GM23338 (cell line): ENCODE results near the gene CASK. TPM values are rescaled to one million over a fixed set of nuclear protein-coding genes. Genes with fewer than 3 reads are reported as not detected.

ENCODE experiments used
- ATAC-seq: fragments of 200-7000 bp; cut with Tn5 transposase; 3 replicates; pipeline ENCODE4 v1.9.1; 2020
- DNase-seq: peaks from one replicate; pipeline ENCODE4 v3.0.0-alpha.2; 2015; ENCODE audit warnings: low spot score
- H2AFZ ChIP-seq: fragments of 200-600 bp; sonication (generic); 2 replicates; pipeline ENCODE4 v1.8.0; 2016; ENCODE audit warnings: antibody characterized with exemption, mild to moderate bottlenecking, moderate library complexity
- H3F3A ChIP-seq: fragments of 200-600 bp; sonication (generic); replicated peaks from 2 replicates; pipeline ENCODE4 v1.8.0; 2017; ENCODE audit warnings: antibody characterized with exemption, mixed run types, low read depth
- H3K27ac ChIP-seq: fragments of 200-600 bp; sonication (generic); 2 replicates; pipeline ENCODE4 v1.6.1; 2016; ENCODE audit warnings: low read depth
- H3K27me3 ChIP-seq: fragments of 200-600 bp; sonication (generic); 2 replicates; pipeline ENCODE4 v1.8.0; 2016; ENCODE audit warnings: mild to moderate bottlenecking, mixed run types, moderate library complexity; ENCODE audit not compliant: insufficient read depth
- H3K36me3 ChIP-seq: fragments of 200-600 bp; sonication (generic); 2 replicates; pipeline ENCODE4 v1.8.0; 2016; ENCODE audit warnings: mild to moderate bottlenecking; ENCODE audit not compliant: insufficient read depth
- H3K4me1 ChIP-seq: fragments of 200-600 bp; sonication (generic); 2 replicates; pipeline ENCODE4 v1.8.0; 2016; ENCODE audit warnings: mild to moderate bottlenecking, moderate library complexity; ENCODE audit not compliant: insufficient read depth
- H3K4me2 ChIP-seq: fragments of 200-600 bp; sonication (generic); 2 replicates; pipeline ENCODE4 v1.7.1; 2017; ENCODE audit warnings: mixed run types
- H3K4me3 ChIP-seq: fragments of 200-600 bp; sonication (generic); 2 replicates; pipeline ENCODE4 v1.6.1; 2016; ENCODE audit warnings: mixed run types
- H3K79me2 ChIP-seq: fragments of 200-600 bp; sonication (generic); replicated peaks from 2 replicates; pipeline ENCODE4 v1.8.0; 2017; ENCODE audit warnings: mild to moderate bottlenecking; ENCODE audit not compliant: insufficient read depth
- H3K9me2 ChIP-seq: fragments of 200-600 bp; sonication (generic); 2 replicates; pipeline ENCODE4 v1.8.0; 2017; ENCODE audit not compliant: insufficient read depth
- H4K20me1 ChIP-seq: fragments of 200-600 bp; sonication (generic); replicated peaks from 2 replicates; pipeline ENCODE4 v1.8.0; 2017; ENCODE audit warnings: mild to moderate bottlenecking; ENCODE audit not compliant: insufficient read depth
- H3K27ac Mint-ChIP-seq: 2 replicates; pipeline ENCODE4 v1.8.0; 2020; ENCODE audit warnings: inconsistent platforms, mild to moderate bottlenecking, moderate library complexity, mixed read lengths
- H3K27me3 Mint-ChIP-seq: 3 replicates; pipeline ENCODE4 v1.8.0; 2022; ENCODE audit warnings: low read depth, mild to moderate bottlenecking, moderate library complexity, mixed read lengths, inconsistent platforms; ENCODE audit not compliant: insufficient read depth, poor library complexity
- H3K36me3 Mint-ChIP-seq: 3 replicates; pipeline ENCODE4 v1.8.0; 2021; ENCODE audit warnings: low read depth, mild to moderate bottlenecking, inconsistent platforms, moderate library complexity, mixed read lengths
- H3K4me1 Mint-ChIP-seq: 3 replicates; pipeline ENCODE4 v1.8.0; 2020; ENCODE audit warnings: mild to moderate bottlenecking, inconsistent platforms, mixed read lengths
- H3K4me3 Mint-ChIP-seq: 3 replicates; pipeline ENCODE4 v1.8.0; 2021; ENCODE audit warnings: moderate library complexity, mild to moderate bottlenecking, inconsistent platforms, mixed read lengths
- H3K9me3 Mint-ChIP-seq: 3 replicates; pipeline ENCODE4 v1.8.0; 2020; ENCODE audit warnings: moderate library complexity, mild to moderate bottlenecking, inconsistent platforms, mixed read lengths
- CREB1 ChIP-seq: fragments of 250-450 bp; sonication (Bioruptor Pico); IDR thresholded peaks from 2 replicates; pipeline ENCODE4 v1.5.0; 2020; ENCODE audit warnings: low read depth, mild to moderate bottlenecking, moderate library complexity
- ETS1 ChIP-seq: IDR thresholded peaks from 2 replicates; pipeline ENCODE4 v1.6.1; 2016; ENCODE audit warnings: antibody characterized with exemption
- EZH2 ChIP-seq: fragments of 200-600 bp; sonication (generic); IDR thresholded peaks from one replicate; pipeline ENCODE4 v1.8.0; 2017; ENCODE audit warnings: antibody characterized with exemption, mild to moderate bottlenecking, low read depth; ENCODE audit not compliant: unreplicated experiment
- EZH2phosphoT487 ChIP-seq: fragments of 200-600 bp; sonication (generic); IDR thresholded peaks from one replicate; pipeline ENCODE4 v1.8.1; 2018; ENCODE audit warnings: antibody characterized with exemption; ENCODE audit not compliant: unreplicated experiment
- JUNB ChIP-seq: IDR thresholded peaks from one replicate; pipeline ENCODE4 v1.6.1; 2016; ENCODE audit warnings: antibody characterized with exemption; ENCODE audit not compliant: unreplicated experiment
- NANOG ChIP-seq: IDR thresholded peaks from 2 replicates; pipeline ENCODE4 v1.6.1; 2016; ENCODE audit warnings: antibody characterized with exemption, borderline replicate concordance
- POLR2AphosphoS5 ChIP-seq: IDR thresholded peaks from 2 replicates; pipeline ENCODE4 v1.6.1; 2016; ENCODE audit warnings: antibody characterized with exemption, low read depth
- STAT1 ChIP-seq: IDR thresholded peaks from one replicate; pipeline ENCODE4 v1.6.1; 2016; ENCODE audit warnings: antibody characterized with exemption; ENCODE audit not compliant: unreplicated experiment
- ZNF114 ChIP-seq: fragments of 250-450 bp; sonication (Bioruptor Pico); IDR thresholded peaks from 2 replicates; pipeline ENCODE4 v1.5.0; 2020; ENCODE audit warnings: mild to moderate bottlenecking, moderate library complexity
- ZNF331 ChIP-seq: fragments of 250-450 bp; sonication (Bioruptor Pico); IDR thresholded peaks from 2 replicates; pipeline ENCODE4 v1.5.0; 2020; ENCODE audit warnings: low read depth, mild to moderate bottlenecking, moderate library complexity
- ZNF462 ChIP-seq: fragments of 250-450 bp; sonication (Bioruptor Pico); IDR thresholded peaks from 2 replicates; pipeline ENCODE4 v1.5.0; 2020; ENCODE audit warnings: mild to moderate bottlenecking, moderate library complexity
- polyA plus RNA-seq: library from polyadenylated mRNA; unstranded; fragments of >200 nt; fragmentation: Nextera tagmentation; extraction: Ambion mirVana; gene quantifications from 2 replicates; pipeline ENCODE4 v1.2.1, GENCODE V29; 2016
- total RNA-seq: library from RNA; depleted of rRNA; stranded (reverse); fragments of >200 nt; shearing (Covaris generic); gene quantifications from 2 replicates; pipeline ENCODE4 v1.2.3, GENCODE V29; 2014
- TF ChIP-seq, protein P1 (sequence below), 2 experiments: fragments of 200-600 bp in 1 of 2; sonication (generic) in 1 of 2; conservative IDR thresholded peaks; 2 replicates each; pipeline versions ENCODE4 v1.5.1 to v1.6.1; 2016 to 2017; ENCODE audit warnings: antibody characterized with exemption in 2 of 2, low read depth in 2 of 2, mild to moderate bottlenecking in 2 of 2, moderate library complexity in 1 of 2

Gene CASK
- total and polyA plus RNA-seq, 2 experiments from 2014 or later: 15.3 to 44.4 TPM

DNA sequence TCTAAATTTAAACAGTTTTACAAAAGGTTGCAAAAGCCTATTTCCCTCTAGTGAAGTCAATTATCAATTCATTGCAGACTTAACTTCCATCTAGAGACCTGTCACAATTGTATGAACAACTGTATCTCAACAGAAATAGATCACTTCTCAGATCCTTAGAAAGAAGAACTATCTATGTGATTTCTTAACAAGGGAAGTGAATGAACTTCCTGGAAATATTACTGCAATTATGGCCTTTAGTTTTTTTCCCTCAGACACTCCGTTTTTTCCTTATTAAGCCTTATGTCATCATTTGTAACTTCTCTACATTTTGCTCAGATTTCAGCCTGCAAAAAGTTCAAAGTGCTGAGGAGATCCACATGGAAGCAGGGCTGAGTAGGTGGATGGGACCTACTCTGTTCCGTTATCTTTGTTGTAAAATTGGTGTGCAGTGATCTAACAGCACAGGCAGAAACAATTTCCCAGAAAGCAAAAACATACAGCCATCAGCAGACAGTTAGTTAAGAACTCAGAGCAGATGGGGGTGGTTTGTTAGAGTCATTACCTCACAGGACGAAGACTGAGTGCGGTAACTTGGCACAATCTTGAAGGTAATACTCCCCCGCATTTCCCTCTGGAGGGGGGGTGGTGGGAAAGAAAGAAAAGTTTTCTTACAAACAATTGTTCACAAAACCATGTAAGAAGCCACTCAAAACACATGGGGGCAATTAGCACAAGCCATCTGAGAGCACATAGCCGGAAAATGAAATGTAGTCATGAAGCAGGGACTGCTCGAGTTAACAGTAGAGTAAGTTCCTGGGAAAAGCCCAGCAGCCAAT lies 363.9 kb downstream of the CASK start:
- peaks cover 5% of the 10 kb centered on the region; the same call in 2 of the 3 replicates for H3K4me1 Mint-ChIP-seq
- H3K9me3 Mint-ChIP-seq: no peaks in the 10 kb centered on the region
- Histone ChIP-seq H4K20me1 (no peaks in the 10 kb centered on the region), H3K4me2 (no peak overlapping the region), H3K79me2 (no peaks in the 10 kb centered on the region), H2AFZ (no peak overlapping the region), H3K4me1 (no peaks in the 10 kb centered on the region), H3F3A (no peaks in the 10 kb centered on the region), H3K27ac (no peak overlapping the region), H3K36me3 (no peaks in the 10 kb centered on the region), H3K27me3 (no peaks in the 10 kb centered on the region), H3K4me3 (no peak overlapping the region), H3K9me2 (no peaks in the 10 kb centered on the region)
- no peak overlapping the region for H3K4me3 Mint-ChIP-seq
- ATAC-seq: no peak
- no peaks in the 10 kb centered on the region for H3K27me3 Mint-ChIP-seq
- peak overlapping the region; percentile 59; the same call in 1 of the 2 replicates for H3K27ac Mint-ChIP-seq
- no peak for DNase-seq
- no peak for TF ChIP-seq JUNB
- TF ChIP-seq, protein P1, sequence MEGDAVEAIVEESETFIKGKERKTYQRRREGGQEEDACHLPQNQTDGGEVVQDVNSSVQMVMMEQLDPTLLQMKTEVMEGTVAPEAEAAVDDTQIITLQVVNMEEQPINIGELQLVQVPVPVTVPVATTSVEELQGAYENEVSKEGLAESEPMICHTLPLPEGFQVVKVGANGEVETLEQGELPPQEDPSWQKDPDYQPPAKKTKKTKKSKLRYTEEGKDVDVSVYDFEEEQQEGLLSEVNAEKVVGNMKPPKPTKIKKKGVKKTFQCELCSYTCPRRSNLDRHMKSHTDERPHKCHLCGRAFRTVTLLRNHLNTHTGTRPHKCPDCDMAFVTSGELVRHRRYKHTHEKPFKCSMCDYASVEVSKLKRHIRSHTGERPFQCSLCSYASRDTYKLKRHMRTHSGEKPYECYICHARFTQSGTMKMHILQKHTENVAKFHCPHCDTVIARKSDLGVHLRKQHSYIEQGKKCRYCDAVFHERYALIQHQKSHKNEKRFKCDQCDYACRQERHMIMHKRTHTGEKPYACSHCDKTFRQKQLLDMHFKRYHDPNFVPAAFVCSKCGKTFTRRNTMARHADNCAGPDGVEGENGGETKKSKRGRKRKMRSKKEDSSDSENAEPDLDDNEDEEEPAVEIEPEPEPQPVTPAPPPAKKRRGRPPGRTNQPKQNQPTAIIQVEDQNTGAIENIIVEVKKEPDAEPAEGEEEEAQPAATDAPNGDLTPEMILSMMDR (conservative IDR thresholded peaks at IDR 0.05; ENCODE audit: low read depth in 2 of 2): no peak
- no peak for TF ChIP-seq ZNF331 (CRISPR knock-in tag)
- no peak for TF ChIP-seq ZNF462
- TF ChIP-seq POLR2AphosphoS5: no peak
- no peak for TF ChIP-seq CREB1 (CRISPR knock-in tag)
- TF ChIP-seq EZH2: no peak
- no peak for TF ChIP-seq EZH2phosphoT487
- TF ChIP-seq STAT1: no peak
- no peak for TF ChIP-seq ETS1
- no peak for TF ChIP-seq ZNF114 (CRISPR knock-in tag)
- no peak for TF ChIP-seq NANOG
- no peaks in the 10 kb centered on the region; the same call in 2 of the 3 replicates for H3K36me3 Mint-ChIP-seq
